ENCODE data around the gene ETFB.

The ETFB gene

GRCh38 chr19:51372649-51373504 is 6.7 kb upstream of the ETFB start, which contains the start of gene NKG7:
TSS of gene NKG7 (minus strand) at chr19:51372654. CDS start at chr19:51372535, 119 bp downstream.
- DNase-seq: no peak

- no peak for DNase-seq
Measured at GRCh38 chr19:51372021-51372648, 5.9 kb upstream of the ETFB start.

GRCh38 chr19:51371186-51371690 is 5.0 kb upstream of the ETFB start:
- no peak for DNase-seq

GRCh38 chr19:51370230-51370629 is 4.0 kb upstream of the ETFB start:
- no peak for DNase-seq

GRCh38 chr19:51368366-51369282 is 2.4 kb upstream of the ETFB start, which contains the start of gene CLDND2:
TSS of gene CLDND2 (minus strand) at chr19:51369003. CDS start at chr19:51368577, 426 bp downstream.
- no peak for DNase-seq

GRCh38 chr19:51367565-51368365 is 1.6 kb upstream of the ETFB start:
- peak; percentile 91 to 98 for DNase-seq

GRCh38 chr19:51367255-51367564 is 1.0 kb upstream of the ETFB start:
- DNase-seq: no peak

- peak; percentile 94 to 97 for DNase-seq
Measured at GRCh38 chr19:51366389-51367254, 434 bp upstream of the ETFB start.

- DNase-seq: peak in 1 of 2 experiments; percentile 30
Measured at GRCh38 chr19:51365211-51365964, 800 bp downstream of the ETFB start.

GRCh38 chr19:51364200-51365106 is 1.7 kb downstream of the ETFB start:
- no peak for DNase-seq

GRCh38 chr19:51361239-51361638 is 4.9 kb downstream of the ETFB start:
- no peak for DNase-seq

GRCh38 chr19:51359294-51359693 is 6.9 kb downstream of the ETFB start:
- no peak for DNase-seq

- DNase-seq: no peak
Measured at GRCh38 chr19:51357952-51358351, 8.2 kb downstream of the ETFB start.

GRCh38 chr19:51356159-51356801 is 9.9 kb downstream of the ETFB start:
- no peak for DNase-seq

- no peak for DNase-seq
Measured at GRCh38 chr19:51354742-51355148, 11.4 kb downstream of the ETFB start.

GRCh38 chr19:51354103-51354741 is 12.0 kb downstream of the ETFB start:
- DNase-seq: no peak

- DNase-seq: no peak
Measured at GRCh38 chr19:51352783-51353360, 13.3 kb downstream of the ETFB start.

Measured in NCI-H446 (cell line).